ENCODE results near the gene CYB561D1. TPM values are rescaled to one million over a fixed set of nuclear protein-coding genes. Genes with fewer than 3 reads are reported as not detected.

CYB561D1 gene
- total and polyA plus RNA-seq, 9 of the 15 experiments (the other 6 are each of a cell fraction or from before 2014, with no cell fraction given) = 0.71 to 7.2 (median 3.5) TPM

- TF ChIP-seq CREM (IDR thresholded peaks at IDR 0.05; ENCODE audit: low read depth) = peak; percentile 95
- TF ChIP-seq PRPF4 (IDR thresholded peaks at IDR 0.05; ENCODE audit: insufficient read depth, low read depth, low read length, poor library complexity, severe bottlenecking) = no peak
- TF ChIP-seq HDGF (IDR thresholded peaks at IDR 0.05) = no peak
- peak; percentile 97 for TF ChIP-seq POLR2B (IDR thresholded peaks at IDR 0.05; ENCODE audit: low read depth, partially characterized antibody)
- TF ChIP-seq ZBED1 (IDR thresholded peaks at IDR 0.05) = no peak
- no peak for TF ChIP-seq HOMEZ (CRISPR knock-in tag; IDR thresholded peaks at IDR 0.05)
- no peak for TF ChIP-seq MCM7 (IDR thresholded peaks at IDR 0.05)
- no peak for TF ChIP-seq POLR3A (IDR thresholded peaks at IDR 0.05; ENCODE audit: borderline replicate concordance, extremely low read depth, insufficient read depth, insufficient read length)
- peak; percentile 73 for TF ChIP-seq CXXC5 (CRISPR knock-in tag; IDR thresholded peaks at IDR 0.05)
- no peak for TF ChIP-seq ZNF717 (CRISPR knock-in tag; IDR thresholded peaks at IDR 0.05)
- peak; percentile 35; the same call in 1 of the 2 replicates for TF ChIP-seq IRF1 (CRISPR knock-in tag; IDR thresholded peaks at IDR 0.05; ENCODE audit: borderline replicate concordance)
- TF ChIP-seq CBX3 (IDR thresholded peaks at IDR 0.05; ENCODE audit: borderline replicate concordance in 1 of 2, low read length in 2 of 2) = peak in 1 of 2 experiments; percentile 65; a peak in 1 of 3 replicates
- TF ChIP-seq YY1 (IDR thresholded peaks at IDR 0.05; ENCODE audit: borderline replicate concordance in 1 of 3, control insufficient read depth in 1 of 3, extremely low read depth in 1 of 3, insufficient read depth in 3 of 3, insufficient read length in 1 of 3, insufficient replicate concordance in 2 of 3, low read depth in 1 of 3, low read length in 2 of 3) = peak in 2 of 3 experiments; percentile 69 to 75
- peak; percentile 85; the same call in 1 of the 2 replicates for TF ChIP-seq FOXK1 (CRISPR knock-in tag; IDR thresholded peaks at IDR 0.05; ENCODE audit: borderline replicate concordance)
- TF ChIP-seq ZNF140 (CRISPR knock-in tag; IDR thresholded peaks at IDR 0.05) = no peak
- TF ChIP-seq MEF2D (tag; conservative IDR thresholded peaks at IDR 0.05; ENCODE audit: low read depth) = no peak
- TF ChIP-seq ZNF695 (CRISPR knock-in tag; IDR thresholded peaks at IDR 0.05) = no peak
- no peak for TF ChIP-seq ZNF436 (CRISPR knock-in tag; IDR thresholded peaks at IDR 0.05)
- TF ChIP-seq ADNP (tag; IDR thresholded peaks at IDR 0.05) = no peak
- peak; percentile 100 for TF ChIP-seq RBFOX2 (IDR thresholded peaks at IDR 0.05; ENCODE audit: low read depth, low read length)
- TF ChIP-seq KLF1 (tag; IDR thresholded peaks at IDR 0.05) = peak; percentile 95
- TF ChIP-seq TRIM25 (IDR thresholded peaks at IDR 0.05; ENCODE audit: borderline replicate concordance) = peak; percentile 77; the same call in 1 of the 2 replicates
These were observed 54.7 kb downstream of the CYB561D1 start, which contains the start of gene GNAI3 (continued) for GRCh38 chr1:109548321-109549267.

Measured in K562 (cell line).